SK-N-DZ (cell line): ENCODE measurements around the gene GOLGA6L10.
"Not testable (repeated sequence)": the region's sequence is repeated elsewhere in the genome, so short reads cannot be mapped to it uniquely, and the experiment has no call there.

ENCODE experiments used
- DNase-seq: peaks from one replicate; pipeline ENCODE4 v3.0.0-alpha.2; 2015; ENCODE audit warnings: low spot score

The GOLGA6L10 gene

GRCh38 chr15:82343851-82344250 lies 5.4 kb downstream of the GOLGA6L10 start:
- DNase-seq: not testable (repeated sequence)

GRCh38 chr15:82342632-82343374 lies 6.5 kb downstream of the GOLGA6L10 start:
- DNase-seq: not testable (repeated sequence)

GRCh38 chr15:82338573-82338972 lies 10.7 kb downstream of the GOLGA6L10 start:
- not testable (repeated sequence) for DNase-seq

GRCh38 chr15:82338053-82338452 lies 11.2 kb downstream of the GOLGA6L10 start:
- DNase-seq: not testable (repeated sequence)

- not testable (repeated sequence) for DNase-seq
Measured at GRCh38 chr15:82337051-82337450, 12.2 kb downstream of the GOLGA6L10 start.

GRCh38 chr15:82336180-82336647 lies 13.1 kb downstream of the GOLGA6L10 start:
- not testable (repeated sequence) for DNase-seq

- DNase-seq: not testable (repeated sequence)
Measured at GRCh38 chr15:82335006-82335405, 14.3 kb downstream of the GOLGA6L10 start.

GRCh38 chr15:82334554-82334932 lies 14.7 kb downstream of the GOLGA6L10 start:
- DNase-seq: not testable (repeated sequence)

- not testable (repeated sequence) for DNase-seq
Measured at GRCh38 chr15:82333603-82334553, 15.4 kb downstream of the GOLGA6L10 start.

- not testable (repeated sequence) for DNase-seq
Measured at GRCh38 chr15:82332711-82333602, 16.3 kb downstream of the GOLGA6L10 start.

- DNase-seq: not testable (repeated sequence)
Measured at GRCh38 chr15:82331576-82332304, 17.5 kb downstream of the GOLGA6L10 start.

- DNase-seq: not testable (repeated sequence)
Measured at GRCh38 chr15:82330921-82331320, 18.4 kb downstream of the GOLGA6L10 start.

- DNase-seq: not testable (repeated sequence)
Measured at GRCh38 chr15:82329039-82329438, 20.2 kb downstream of the GOLGA6L10 start.

- not testable (repeated sequence) for DNase-seq
Measured at GRCh38 chr15:82327372-82327771, 21.9 kb downstream of the GOLGA6L10 start.

GRCh38 chr15:82326896-82327295 lies 22.4 kb downstream of the GOLGA6L10 start:
- not testable (repeated sequence) for DNase-seq

GRCh38 chr15:82325646-82326045 lies 23.6 kb downstream of the GOLGA6L10 start:
- not testable (repeated sequence) for DNase-seq

- DNase-seq: not testable (repeated sequence)
Measured at GRCh38 chr15:82324831-82325230, 24.4 kb downstream of the GOLGA6L10 start.

- DNase-seq: not testable (repeated sequence)
Measured at GRCh38 chr15:82322488-82322887, 26.8 kb downstream of the GOLGA6L10 start.

- DNase-seq: not testable (repeated sequence)
Measured at GRCh38 chr15:82320861-82321260, 28.4 kb downstream of the GOLGA6L10 start.
